Ishikawa (cell line): ENCODE data around the gene CFAP54.

ENCODE experiments used
- CEBPB ChIP-seq: IDR thresholded peaks from 2 replicates; pipeline ENCODE4 v1.6.1; 2012
- CREB1 ChIP-seq: IDR thresholded peaks from 2 replicates; pipeline ENCODE4 v1.6.1; 2012; ENCODE audit warnings: low read depth
- EGR1 ChIP-seq: IDR thresholded peaks from 2 replicates; pipeline ENCODE4 v1.6.1; 2012
- EP300 ChIP-seq: IDR thresholded peaks from 2 replicates; pipeline ENCODE4 v1.6.1; 2012; ENCODE audit warnings: borderline replicate concordance
- FOXM1 ChIP-seq: IDR thresholded peaks from 2 replicates; pipeline ENCODE4 v1.6.1; 2012; ENCODE audit warnings: low read depth, borderline replicate concordance
- MAX ChIP-seq: IDR thresholded peaks from 2 replicates; pipeline ENCODE4 v1.6.1; 2012
- NFIC ChIP-seq: IDR thresholded peaks from 2 replicates; pipeline ENCODE4 v1.6.1; 2012
- RAD21 ChIP-seq: IDR thresholded peaks from 2 replicates; pipeline ENCODE4 v1.6.1; 2012; ENCODE audit warnings: low read depth
- TAF1 ChIP-seq: IDR thresholded peaks from 2 replicates; pipeline ENCODE4 v1.6.1; 2012; ENCODE audit warnings: low read depth, mild to moderate bottlenecking
- TCF12 ChIP-seq: IDR thresholded peaks from 2 replicates; pipeline ENCODE4 v1.6.1; 2012; ENCODE audit warnings: low read depth
- TEAD4 ChIP-seq: IDR thresholded peaks from 2 replicates; pipeline ENCODE4 v1.6.1; 2012
- YY1 ChIP-seq: IDR thresholded peaks from 2 replicates; pipeline ENCODE4 v1.6.1; 2012; ENCODE audit warnings: low read depth
- ZBTB7A ChIP-seq: IDR thresholded peaks from 2 replicates; pipeline ENCODE4 v1.6.1; 2012; ENCODE audit warnings: low read depth
- TF ChIP-seq, protein P1 (sequence below): IDR thresholded peaks from 2 replicates; pipeline ENCODE4 v1.6.1; 2012; ENCODE audit warnings: low read depth, mild to moderate bottlenecking
- TF ChIP-seq, protein P2 (sequence below): IDR thresholded peaks from 2 replicates; pipeline ENCODE4 v1.6.1; 2012

CFAP54 gene

GRCh38 chr12:96822641-96823040 lies 333.3 kb downstream of the CFAP54 start:
- TF ChIP-seq NFIC (no peak), YY1 (no peak), CREB1 (no peak), TAF1 (no peak), MAX (no peak), RAD21 (no peak), TCF12 (no peak), EP300 (no peak), EGR1 (no peak), CEBPB (no peak), TEAD4 (no peak), ZBTB7A (no peak), FOXM1 (no peak)
- TF ChIP-seq, protein P1, sequence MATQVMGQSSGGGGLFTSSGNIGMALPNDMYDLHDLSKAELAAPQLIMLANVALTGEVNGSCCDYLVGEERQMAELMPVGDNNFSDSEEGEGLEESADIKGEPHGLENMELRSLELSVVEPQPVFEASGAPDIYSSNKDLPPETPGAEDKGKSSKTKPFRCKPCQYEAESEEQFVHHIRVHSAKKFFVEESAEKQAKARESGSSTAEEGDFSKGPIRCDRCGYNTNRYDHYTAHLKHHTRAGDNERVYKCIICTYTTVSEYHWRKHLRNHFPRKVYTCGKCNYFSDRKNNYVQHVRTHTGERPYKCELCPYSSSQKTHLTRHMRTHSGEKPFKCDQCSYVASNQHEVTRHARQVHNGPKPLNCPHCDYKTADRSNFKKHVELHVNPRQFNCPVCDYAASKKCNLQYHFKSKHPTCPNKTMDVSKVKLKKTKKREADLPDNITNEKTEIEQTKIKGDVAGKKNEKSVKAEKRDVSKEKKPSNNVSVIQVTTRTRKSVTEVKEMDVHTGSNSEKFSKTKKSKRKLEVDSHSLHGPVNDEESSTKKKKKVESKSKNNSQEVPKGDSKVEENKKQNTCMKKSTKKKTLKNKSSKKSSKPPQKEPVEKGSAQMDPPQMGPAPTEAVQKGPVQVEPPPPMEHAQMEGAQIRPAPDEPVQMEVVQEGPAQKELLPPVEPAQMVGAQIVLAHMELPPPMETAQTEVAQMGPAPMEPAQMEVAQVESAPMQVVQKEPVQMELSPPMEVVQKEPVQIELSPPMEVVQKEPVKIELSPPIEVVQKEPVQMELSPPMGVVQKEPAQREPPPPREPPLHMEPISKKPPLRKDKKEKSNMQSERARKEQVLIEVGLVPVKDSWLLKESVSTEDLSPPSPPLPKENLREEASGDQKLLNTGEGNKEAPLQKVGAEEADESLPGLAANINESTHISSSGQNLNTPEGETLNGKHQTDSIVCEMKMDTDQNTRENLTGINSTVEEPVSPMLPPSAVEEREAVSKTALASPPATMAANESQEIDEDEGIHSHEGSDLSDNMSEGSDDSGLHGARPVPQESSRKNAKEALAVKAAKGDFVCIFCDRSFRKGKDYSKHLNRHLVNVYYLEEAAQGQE = no peak
- TF ChIP-seq, protein P2, sequence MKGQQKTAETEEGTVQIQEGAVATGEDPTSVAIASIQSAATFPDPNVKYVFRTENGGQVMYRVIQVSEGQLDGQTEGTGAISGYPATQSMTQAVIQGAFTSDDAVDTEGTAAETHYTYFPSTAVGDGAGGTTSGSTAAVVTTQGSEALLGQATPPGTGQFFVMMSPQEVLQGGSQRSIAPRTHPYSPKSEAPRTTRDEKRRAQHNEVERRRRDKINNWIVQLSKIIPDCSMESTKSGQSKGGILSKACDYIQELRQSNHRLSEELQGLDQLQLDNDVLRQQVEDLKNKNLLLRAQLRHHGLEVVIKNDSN = no peak

DNA sequence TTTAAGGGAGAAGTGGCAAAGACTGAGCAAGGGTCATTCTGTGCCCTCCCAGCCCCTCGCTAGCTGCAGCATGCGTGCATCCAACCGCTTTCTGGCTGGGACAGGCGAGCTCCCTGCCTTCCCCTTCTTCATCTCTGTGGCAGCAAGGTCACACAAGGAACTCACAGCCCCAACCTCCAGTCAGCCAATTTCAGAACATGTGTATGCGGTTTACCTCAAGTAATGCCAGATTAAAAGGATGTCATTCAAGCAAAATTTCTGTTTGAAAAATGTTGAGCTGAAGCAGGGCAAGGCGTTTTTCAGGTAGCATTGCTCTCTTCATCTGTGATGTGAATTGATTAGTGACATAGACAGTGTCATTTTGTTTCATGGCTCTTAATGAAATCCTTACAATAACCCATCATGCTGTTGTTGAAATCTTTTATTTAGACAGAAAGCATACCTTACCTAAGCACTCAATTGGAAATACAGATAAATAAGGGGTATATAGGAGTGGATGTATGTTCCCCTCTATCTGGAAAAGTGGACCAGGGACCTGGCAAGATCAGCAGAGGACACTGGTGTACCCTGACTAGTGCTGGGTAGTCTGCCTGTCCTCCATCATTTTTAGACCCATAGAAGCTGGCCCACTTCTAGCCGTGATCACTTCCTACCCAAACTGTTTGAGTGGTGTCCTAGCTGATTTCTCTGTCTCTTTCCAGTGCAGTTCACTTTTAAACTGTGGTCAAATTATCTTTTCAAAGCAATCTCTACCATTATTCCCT lies 334.9 kb downstream of the CFAP54 start:
- TF ChIP-seq NFIC (no peak), CEBPB (no peak), ZBTB7A (no peak), TEAD4 (no peak), FOXM1 (no peak), RAD21 (no peak), YY1 (no peak), CREB1 (no peak), EP300 (no peak)
- TF ChIP-seq, protein P2 = no peak

DNA sequence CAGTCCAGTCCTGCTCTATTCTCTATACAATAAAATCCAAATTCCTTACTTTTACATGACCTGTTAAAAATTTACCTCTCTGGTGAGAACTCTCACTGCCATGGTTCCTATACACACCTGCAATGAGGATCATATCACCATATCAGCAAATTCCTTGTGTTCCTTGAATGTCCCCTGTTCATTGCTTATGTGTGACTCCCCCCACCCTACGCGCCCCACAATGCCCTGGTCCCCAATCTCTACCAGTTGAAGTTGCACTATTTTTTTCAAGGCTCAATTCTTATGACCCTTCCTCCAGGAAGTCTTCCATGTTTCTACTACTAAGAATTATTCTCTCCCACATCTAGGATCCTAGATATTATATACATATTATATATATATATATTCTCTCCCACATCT lies 335.5 kb downstream of the CFAP54 start:
- TF ChIP-seq TAF1 (no peak), EP300 (no peak), NFIC (no peak), CEBPB (no peak), RAD21 (no peak), CREB1 (no peak), TEAD4 (no peak), FOXM1 (no peak), MAX (no peak), EGR1 (no peak), ZBTB7A (no peak), YY1 (no peak), TCF12 (no peak)
- TF ChIP-seq, protein P2 = no peak
- TF ChIP-seq, protein P1 = no peak

- TF ChIP-seq EP300 (no peak), CREB1 (no peak), FOXM1 (no peak), TEAD4 (no peak), EGR1 (no peak), MAX (no peak), TCF12 (no peak), YY1 (no peak), TAF1 (no peak), ZBTB7A (no peak), CEBPB (no peak)
- TF ChIP-seq, protein P1 = no peak
- TF ChIP-seq, protein P2 = no peak
Observed at GRCh38 chr12:96828169-96828789, 338.9 kb downstream of the CFAP54 start.
